OCI-LY1 (cell line): ENCODE data around the gene MLC1.

Experiments
- H2AFZ ChIP-seq: fragments of 200-600 bp; sonication (generic), shearing (Covaris generic); 2 replicates; pipeline ENCODE4 v1.6.0; 2014; ENCODE audit warnings: antibody characterized with exemption, mild to moderate bottlenecking, low read length
- H3F3A ChIP-seq: fragments of 200-600 bp; sonication (generic), shearing (Covaris generic); 2 replicates; pipeline ENCODE4 v1.6.0; 2014; ENCODE audit warnings: mild to moderate bottlenecking, antibody characterized with exemption, low read length, moderate library complexity; ENCODE audit not compliant: insufficient read depth
- H3K27ac ChIP-seq: fragments of 200-600 bp; sonication (generic); 2 replicates; pipeline ENCODE4 v1.5.1; 2014; ENCODE audit warnings: low read length, mixed run types, mild to moderate bottlenecking, low read depth; ENCODE audit not compliant: poor library complexity, severe bottlenecking
- H3K27me3 ChIP-seq: fragments of 200-600 bp; sonication (generic); 2 replicates; pipeline ENCODE4 v1.6.0; 2014; ENCODE audit warnings: antibody characterized with exemption, mild to moderate bottlenecking, low read length, moderate library complexity; ENCODE audit not compliant: insufficient read depth
- H3K36me3 ChIP-seq: fragments of 200-600 bp; sonication (generic); 2 replicates; pipeline ENCODE4 v1.6.1; 2014; ENCODE audit warnings: mild to moderate bottlenecking, antibody characterized with exemption, low read length, moderate library complexity, mixed read lengths; ENCODE audit not compliant: insufficient read depth
- H3K4me1 ChIP-seq: fragments of 200-600 bp; sonication (generic); 2 replicates; pipeline ENCODE4 v1.5.1; 2014; ENCODE audit warnings: mild to moderate bottlenecking, low read length, moderate library complexity; ENCODE audit not compliant: insufficient read depth, severe bottlenecking
- H3K4me2 ChIP-seq: fragments of 200-600 bp; sonication (generic), shearing (Covaris generic); 2 replicates; pipeline ENCODE4 v1.6.1; 2014; ENCODE audit warnings: low read length
- H3K4me3 ChIP-seq: fragments of 200-600 bp; sonication (generic); 2 replicates; pipeline ENCODE4 v1.5.1; 2014; ENCODE audit warnings: low read length, low read depth, mild to moderate bottlenecking, mixed read lengths; ENCODE audit not compliant: poor library complexity, severe bottlenecking
- H3K79me2 ChIP-seq: fragments of 200-600 bp; shearing (Covaris generic); 2 replicates; pipeline ENCODE4 v1.6.1; 2016; ENCODE audit warnings: mixed run types, low read length, mixed read lengths; ENCODE audit not compliant: insufficient read depth
- H3K9ac ChIP-seq: fragments of 200-600 bp; sonication (generic), shearing (Covaris generic); 2 replicates; pipeline ENCODE4 v1.6.1; 2014; ENCODE audit warnings: mild to moderate bottlenecking, low read length, mixed read lengths
- H3K9me2 ChIP-seq: fragments of 200-600 bp; sonication (generic), shearing (Covaris generic); 2 replicates; pipeline ENCODE4 v1.6.1; 2014; ENCODE audit warnings: low read depth, mild to moderate bottlenecking, low read length, mixed read lengths
- H3K9me3 ChIP-seq: fragments of 200-600 bp; shearing (Covaris generic); 2 replicates; pipeline ENCODE4 v1.6.1; 2014; ENCODE audit warnings: low read length, mixed read lengths
- H4K20me1 ChIP-seq: fragments of 200-600 bp; sonication (generic), shearing (Covaris generic); 2 replicates; pipeline ENCODE4 v1.6.0; 2016; ENCODE audit warnings: mild to moderate bottlenecking, low read length; ENCODE audit not compliant: insufficient read depth
- CTCF ChIP-seq: fragments of 200-600 bp; sonication (generic), shearing (Covaris generic); IDR thresholded peaks from 2 replicates; pipeline ENCODE4 v1.5.1; 2017; ENCODE audit warnings: mild to moderate bottlenecking, antibody characterized with exemption, low read length, moderate library complexity, mixed read lengths
- EZH2 ChIP-seq: fragments of 200-600 bp; sonication (generic), shearing (Covaris generic); IDR thresholded peaks from 2 replicates; pipeline ENCODE4 v1.8.0; 2017; ENCODE audit warnings: borderline replicate concordance, mixed run types, mild to moderate bottlenecking, antibody characterized with exemption, low read length, moderate library complexity, mixed read lengths

MLC1 gene

GRCh38 chr22:50041361-50042065, 43.7 kb downstream of the MLC1 start:
- no peak overlapping the region for H3K4me2 ChIP-seq
- no peaks in the 10 kb centered on the region for H3K79me2 ChIP-seq
- H3K27me3 ChIP-seq, result peaks cover 7% of the 10 kb centered on the region; the same call in 1 of the 2 replicates
- H3K4me1 ChIP-seq, result no peaks in the 10 kb centered on the region
- no peaks in the 10 kb centered on the region for H4K20me1 ChIP-seq
- peaks cover 15% of the 10 kb centered on the region for H3K9me3 ChIP-seq
- peaks cover 7% of the 10 kb centered on the region; the same call in 1 of the 2 replicates for H3K36me3 ChIP-seq
- H3K27ac ChIP-seq, result no peak overlapping the region
- no peak overlapping the region for H3K4me3 ChIP-seq
- H3K9me2 ChIP-seq, result no peaks in the 10 kb centered on the region
- no peaks in the 10 kb centered on the region for H3F3A ChIP-seq
- no peak overlapping the region for H2AFZ ChIP-seq
- H3K9ac ChIP-seq, result no peak overlapping the region
- no peak for TF ChIP-seq EZH2
- no peak for TF ChIP-seq CTCF

- Histone ChIP-seq H3K9ac (no peak overlapping the region), H3K36me3 (peaks cover 7% of the 10 kb centered on the region; the same call in 1 of the 2 replicates), H3F3A (no peaks in the 10 kb centered on the region), H3K9me3 (peaks cover 15% of the 10 kb centered on the region), H4K20me1 (no peaks in the 10 kb centered on the region), H2AFZ (no peak overlapping the region), H3K27ac (no peak overlapping the region), H3K4me2 (no peak overlapping the region), H3K27me3 (peaks cover 7% of the 10 kb centered on the region; the same call in 1 of the 2 replicates), H3K4me1 (no peaks in the 10 kb centered on the region), H3K79me2 (no peaks in the 10 kb centered on the region), H3K4me3 (no peak overlapping the region), H3K9me2 (no peaks in the 10 kb centered on the region)
- no peak for TF ChIP-seq CTCF
- no peak for TF ChIP-seq EZH2
These were observed 44.5 kb downstream of the MLC1 start for GRCh38 chr22:50040717-50041116.

- H3K4me1 ChIP-seq, result no peaks in the 10 kb centered on the region
- peaks cover 7% of the 10 kb centered on the region; the same call in 1 of the 2 replicates for H3K36me3 ChIP-seq
These were observed 45.4 kb downstream of the MLC1 start for GRCh38 chr22:50039669-50040443.

More at GRCh38 chr22:50039669-50040443, 45.4 kb downstream of the MLC1 start:
- Histone ChIP-seq H3K4me2 (no peak overlapping the region), H3K27ac (no peak overlapping the region), H3K4me3 (no peak overlapping the region), H3K9me2 (no peaks in the 10 kb centered on the region), H3K9me3 (peaks cover 15% of the 10 kb centered on the region), H4K20me1 (no peaks in the 10 kb centered on the region), H3K27me3 (peaks cover 7% of the 10 kb centered on the region; the same call in 1 of the 2 replicates), H2AFZ (no peak overlapping the region), H3K79me2 (no peaks in the 10 kb centered on the region), H3K9ac (no peak overlapping the region), H3F3A (no peaks in the 10 kb centered on the region)
- TF ChIP-seq EZH2 (no peak), CTCF (no peak)
